GM18498 (cell line): ENCODE results near the gene CYP2A7.
"Not testable (repeated sequence)": the region's sequence is repeated elsewhere in the genome, so short reads cannot be mapped to it uniquely, and the experiment has no call there.

ENCODE experiments used
- ATAC-seq: cut with Tn5 transposase; IDR thresholded peaks from one replicate; pipeline ENCODE4 v1.9.1; 2021; ENCODE audit warnings: mild to moderate bottlenecking, moderate library complexity; ENCODE audit not compliant: unreplicated experiment

CYP2A7 gene

GRCh38 chr19:40900521-40900920 is 18.5 kb upstream of the CYP2A7 start:
- not testable (repeated sequence) for ATAC-seq

- not testable (repeated sequence) for ATAC-seq
Observed at GRCh38 chr19:40899964-40900363, 17.9 kb upstream of the CYP2A7 start.

GRCh38 chr19:40896843-40897789 is 15.1 kb upstream of the CYP2A7 start:
- ATAC-seq: not testable (repeated sequence)

GRCh38 chr19:40896418-40896796 is 14.4 kb upstream of the CYP2A7 start:
- ATAC-seq: no peak

GRCh38 chr19:40893112-40893511 is 11.1 kb upstream of the CYP2A7 start:
- ATAC-seq: no peak

- no peak for ATAC-seq
Observed at GRCh38 chr19:40889366-40889765, 7.3 kb upstream of the CYP2A7 start.

GRCh38 chr19:40888191-40888590 is 6.2 kb upstream of the CYP2A7 start:
- no peak for ATAC-seq

GRCh38 chr19:40884187-40884931 is 2.3 kb upstream of the CYP2A7 start:
- not testable (repeated sequence) for ATAC-seq

GRCh38 chr19:40879349-40879748 is 2.7 kb downstream of the CYP2A7 start:
- not testable (repeated sequence) for ATAC-seq

GRCh38 chr19:40875526-40875951 is 6.5 kb downstream of the CYP2A7 start:
- not testable (repeated sequence) for ATAC-seq

GRCh38 chr19:40874874-40875273 is 7.2 kb downstream of the CYP2A7 start:
- not testable (repeated sequence) for ATAC-seq

- ATAC-seq: not testable (repeated sequence)
Observed at GRCh38 chr19:40873873-40874272, 8.2 kb downstream of the CYP2A7 start.

GRCh38 chr19:40872209-40872608 is 9.8 kb downstream of the CYP2A7 start:
- no peak for ATAC-seq

- no peak for ATAC-seq
Observed at GRCh38 chr19:40867701-40868100, 14.3 kb downstream of the CYP2A7 start.

- not testable (repeated sequence) for ATAC-seq
Observed at GRCh38 chr19:40864739-40865496, 17.1 kb downstream of the CYP2A7 start.

- ATAC-seq: no peak
Observed at GRCh38 chr19:40862785-40863184, 19.2 kb downstream of the CYP2A7 start.

GRCh38 chr19:40862333-40862732 is 19.7 kb downstream of the CYP2A7 start:
- ATAC-seq: no peak

- no peak for ATAC-seq
Observed at GRCh38 chr19:40858109-40858508, 23.9 kb downstream of the CYP2A7 start.

GRCh38 chr19:40852467-40853152 is 29.4 kb downstream of the CYP2A7 start:
- ATAC-seq: not testable (repeated sequence)

- not testable (repeated sequence) for ATAC-seq
Observed at GRCh38 chr19:40850277-40850676, 31.8 kb downstream of the CYP2A7 start, which contains the start of gene CYP2A6. Gene CYP2A6, minus strand, starts transcription at chr19:40850447. Its CDS starts 21 bp downstream, at chr19:40850426.
